HepG2 (cell line): ENCODE measurements around the gene AHSG. TPM values are rescaled to one million over a fixed set of nuclear protein-coding genes. Genes with fewer than 3 reads are reported as not detected.

Source experiments
- ATAC-seq: fragments of 200-7000 bp; cut with Tn5 transposase; 3 replicates; pipeline ENCODE4 v1.9.1; 2020; ENCODE audit warnings: mild to moderate bottlenecking, moderate library complexity
- BruUV-seq: library from RNA; stranded (reverse); fragments of 400-500 nt; replicated peaks from 2 replicates; lab custom pipeline; 2021; lab: Mats Ljungman, UMichigan
- CTCF ChIA-PET: fragments of 300-600 bp; formaldehyde crosslinking; extraction: SDS; loops from one replicate; lab custom pipeline; 2021; ENCODE audit warnings: low total read pairs, inconsistent platforms, low intra/inter-chr PET ratio; lab: Yijun Ruan, JAX
- POLR2A ChIA-PET: fragments of 350-600 bp; sonication (Branson Sonifier 250); formaldehyde crosslinking; loops from one replicate; lab custom pipeline; 2020; ENCODE audit warnings: antibody characterized with exemption, inconsistent platforms; lab: Yijun Ruan, JAX
- DNase-seq: peaks from one replicate; pipeline ENCODE4 v3.0.0-alpha.2; 2015; ENCODE audit warnings: low spot score
- FAIRE-seq: peaks from 3 replicates; lab custom pipeline; 2011; peaks lifted over from hg19 to GRCh38; lab: Jason Lieb, UNC
- H2AFZ ChIP-seq: one replicate; pipeline ENCODE4 v1.6.1; 2011; ENCODE audit warnings: low read length, inconsistent platforms
- H3K27ac ChIP-seq: fragments of 300-600 bp; 3 replicates; pipeline ENCODE4 v1.8.0; 2011; ENCODE audit warnings: mixed run types, mild to moderate bottlenecking, mixed read lengths, low read length, inconsistent platforms; ENCODE audit not compliant: insufficient read depth; ENCODE audit errors: extremely low read length
- H3K27me3 ChIP-seq, 2 experiments: fragments of 200-600 bp in 1 of 2; 2 replicates in 1 of 2; 3 replicates in 1 of 2; pipeline versions ENCODE4 v1.6.0 to v1.8.0; 2011; ENCODE audit warnings: low read length in 2 of 2, mild to moderate bottlenecking in 2 of 2, moderate library complexity in 2 of 2, inconsistent platforms in 1 of 2; ENCODE audit not compliant: insufficient read depth in 2 of 2, control insufficient read depth in 1 of 2
- H3K36me3 ChIP-seq, 2 experiments: fragments of 200-600 bp in 1 of 2; replicated peaks in 1 of 2; 2 replicates in 1 of 2; 3 replicates in 1 of 2; pipeline versions ENCODE4 v1.5.1 to v1.8.0; 2011; ENCODE audit warnings: low read length in 2 of 2, inconsistent platforms in 1 of 2; ENCODE audit not compliant: insufficient read depth in 2 of 2, control insufficient read depth in 1 of 2
- H3K4me1 ChIP-seq: 2 replicates; pipeline ENCODE4 v1.5.1; 2012; ENCODE audit warnings: low read length, inconsistent platforms; ENCODE audit not compliant: insufficient read depth
- H3K4me2 ChIP-seq: 2 replicates; pipeline ENCODE4 v1.6.0; 2011; ENCODE audit warnings: low read depth, low read length, inconsistent platforms
- H3K4me3 ChIP-seq, 3 experiments: fragments of 200-600 bp in 1 of 3; sonication (generic), shearing (Covaris generic) in 1 of 3; replicated peaks in 1 of 3; 2 replicates each; pipeline ENCODE4 v1.5.1; 2011 to 2016; ENCODE audit warnings: low read length in 3 of 3, inconsistent platforms in 2 of 3, low read depth in 2 of 3, mild to moderate bottlenecking in 2 of 3, control low read depth in 1 of 3, mixed read lengths in 1 of 3; ENCODE audit not compliant: insufficient read depth in 1 of 3
- H3K79me2 ChIP-seq: one replicate; pipeline ENCODE4 v1.6.1; 2011; ENCODE audit warnings: low read length, inconsistent platforms; ENCODE audit not compliant: insufficient read depth
- H3K9ac ChIP-seq: 2 replicates; pipeline ENCODE4 v1.6.0; 2011; ENCODE audit warnings: mild to moderate bottlenecking, low read depth, low read length, inconsistent platforms; ENCODE audit not compliant: insufficient read depth
- H3K9me3 ChIP-seq: 2 replicates; pipeline ENCODE4 v1.5.1; 2012; ENCODE audit warnings: mild to moderate bottlenecking, low read length
- H4K20me1 ChIP-seq: 2 replicates; pipeline ENCODE4 v1.6.0; 2011; ENCODE audit warnings: inconsistent platforms, mild to moderate bottlenecking, low read length, moderate library complexity; ENCODE audit not compliant: insufficient read depth
- CAMTA2 ChIP-seq: sonication (generic); formaldehyde crosslinking; IDR thresholded peaks from 2 replicates; pipeline ENCODE4 v1.4.0; 2020; ENCODE audit warnings: mild to moderate bottlenecking, missing genetic modification reagents, borderline replicate concordance
- DR1 ChIP-seq: sonication (generic); formaldehyde crosslinking; IDR thresholded peaks from 2 replicates; pipeline ENCODE4 v1.8.0; 2021; ENCODE audit warnings: mild to moderate bottlenecking, missing genetic modification reagents, inconsistent platforms
- HMG20A ChIP-seq: IDR thresholded peaks from 2 replicates; pipeline ENCODE4 v1.6.1; 2016; ENCODE audit warnings: borderline replicate concordance
- KDM2A ChIP-seq: sonication (generic); formaldehyde crosslinking; IDR thresholded peaks from 2 replicates; pipeline ENCODE4 v1.4.0; 2020; ENCODE audit warnings: low read depth, missing genetic modification reagents, borderline replicate concordance
- NFE2L2 ChIP-seq: fragments of 150-350 bp; IDR thresholded peaks from 2 replicates; pipeline ENCODE4 v1.6.1; 2014; ENCODE audit warnings: low read length
- PITX1 ChIP-seq: sonication (generic); formaldehyde crosslinking; IDR thresholded peaks from 2 replicates; pipeline ENCODE4 v1.5.1; 2020; ENCODE audit warnings: mild to moderate bottlenecking, missing genetic modification reagents
- TP53 ChIP-seq: sonication (generic); formaldehyde crosslinking; conservative IDR thresholded peaks from 2 replicates; pipeline ENCODE4 v1.4.0; 2020; ENCODE audit warnings: missing genetic modification reagents
- ZBTB49 ChIP-seq: sonication (generic); formaldehyde crosslinking; IDR thresholded peaks from 2 replicates; pipeline ENCODE4 v1.4.0; 2020; ENCODE audit warnings: missing genetic modification reagents, borderline replicate concordance
- ZEB1 ChIP-seq: IDR thresholded peaks from 2 replicates; pipeline ENCODE4 v1.6.1; 2012; ENCODE audit warnings: mild to moderate bottlenecking, low read depth, inconsistent platforms; ENCODE audit not compliant: insufficient replicate concordance
- ZKSCAN8 ChIP-seq: IDR thresholded peaks from 2 replicates; pipeline ENCODE4 v1.6.1; 2016; ENCODE audit warnings: borderline replicate concordance, missing genetic modification reagents, missing compliant biosample characterization
- ZNF292 ChIP-seq: sonication (generic); formaldehyde crosslinking; IDR thresholded peaks from 2 replicates; pipeline ENCODE4 v1.8.1; 2022; ENCODE audit warnings: mild to moderate bottlenecking, low read depth, missing genetic modification reagents, borderline replicate concordance
- ZNF333 ChIP-seq: sonication (generic); formaldehyde crosslinking; IDR thresholded peaks from 2 replicates; pipeline ENCODE4 v1.4.0; 2020; ENCODE audit warnings: mild to moderate bottlenecking, missing genetic modification reagents, borderline replicate concordance
- ZNF577 ChIP-seq: sonication (generic); formaldehyde crosslinking; IDR thresholded peaks from 2 replicates; pipeline ENCODE4 v1.4.0; 2020; ENCODE audit warnings: mild to moderate bottlenecking, low read depth, missing genetic modification reagents, borderline replicate concordance
- ZSCAN21 ChIP-seq: sonication (generic); formaldehyde crosslinking; IDR thresholded peaks from 2 replicates; pipeline ENCODE4 v1.8.0; 2022; ENCODE audit warnings: mild to moderate bottlenecking, missing genetic modification reagents, moderate library complexity, borderline replicate concordance
- WGBS: methylation state at CpG from one replicate; pipeline ENCODE4 v1.1.6; 2017; ENCODE audit warnings: low lambda C conversion rate; 5-methylcytosine and 5-hydroxymethylcytosine counted together
- in situ Hi-C: cut with HindIII; loops from 2 replicates; pipeline ENCODE4 v1.10.0; 2017; ENCODE audit warnings: low pct_unique_long_range_greater_than_20kb; ENCODE audit not compliant: extremely low pct_ligation_motif_present
- intact Hi-C: fragments of 100-400 bp; cut with micrococcal nuclease; formaldehyde crosslinking; loops from one replicate; pipeline ENCODE4 v1.10.0; 2022; ENCODE audit not compliant: unreplicated experiment
- polyA plus RNA-seq, 8 experiments: library from polyadenylated mRNA; depleted of rRNA in 3 of 8; stranded (reverse) in 7 of 8; unstranded in 1 of 8; fragments of >200 nt; fragmentation: Illumina TruSeq in 4 of 8; extraction: Trizol in 4 of 8; gene quantifications; 2 replicates each; pipeline versions ENCODE4 v1.2.1 to v1.2.3, GENCODE V29; 2011 to 2016; ENCODE audit warnings: low read depth in 4 of 8, missing spikeins in 1 of 8, mixed read lengths in 1 of 8; ENCODE audit not compliant: insufficient read depth in 1 of 8
- total RNA-seq, 5 experiments: library from RNA; depleted of rRNA; stranded (reverse); fragments of >200 nt; fragmentation: Illumina TruSeq; extraction: Trizol; gene quantifications; 2 replicates each; pipeline ENCODE4 v1.2.3, GENCODE V29; 2016; ENCODE audit warnings: low read depth in 1 of 5
- TF ChIP-seq, protein P1 (sequence below): IDR thresholded peaks from 2 replicates; pipeline ENCODE4 v1.6.1; 2012; ENCODE audit warnings: inconsistent platforms

The AHSG gene
- total and polyA plus RNA-seq, 2 of the 13 experiments (the other 11 are each of a cell fraction or from before 2014, with no cell fraction given), result 2,043 to 19,152 TPM

DNA sequence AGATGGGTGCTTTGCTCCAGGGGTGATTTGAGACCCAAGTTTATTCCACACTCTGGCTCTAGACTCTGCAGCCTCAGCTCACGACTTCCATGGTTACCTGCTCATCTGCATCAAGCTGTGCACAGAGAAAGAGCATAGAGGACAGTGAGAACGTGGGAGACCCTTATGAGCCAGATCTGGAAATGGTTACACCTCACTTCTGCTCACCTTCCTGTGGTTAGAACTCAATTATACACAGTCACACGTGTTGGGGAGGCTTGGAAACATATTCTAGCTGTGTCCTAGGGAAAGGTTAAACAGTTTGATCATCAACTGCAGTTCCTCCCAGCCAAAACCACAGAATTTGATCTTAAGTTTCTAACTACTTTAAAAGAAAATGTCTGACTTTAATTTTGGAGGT lies 29.2 kb downstream of the AHSG start:
- intact Hi-C loops, result no loop called here
- Histone ChIP-seq H3K4me1 (peaks cover 20% of the 10 kb centered on the region), H3K9me3 (no peaks in the 10 kb centered on the region), H3K79me2 (no peaks in the 10 kb centered on the region), H3K9ac (no peak overlapping the region), H3K36me3 (no peaks in the 10 kb centered on the region), H4K20me1 (no peaks in the 10 kb centered on the region), H3K27ac (no peak overlapping the region)
- DNase-seq (no peak), FAIRE-seq (no peak)
- in situ Hi-C loops, result no loop called here
- no peak for TF ChIP-seq ZSCAN21 (CRISPR knock-in tag)
- TF ChIP-seq KDM2A (CRISPR knock-in tag), result no peak
- no peak for TF ChIP-seq NFE2L2
- TF ChIP-seq ZNF333 (CRISPR knock-in tag), result no peak
- no peak for TF ChIP-seq ZKSCAN8 (CRISPR knock-in tag)
- no peak for TF ChIP-seq ZBTB49 (CRISPR knock-in tag)
- TF ChIP-seq ZEB1, result no peak
- TF ChIP-seq PITX1, result no peak
- TF ChIP-seq CAMTA2 (CRISPR knock-in tag), result no peak
- TF ChIP-seq TP53 (CRISPR knock-in tag), result no peak
- no peak for TF ChIP-seq HMG20A (CRISPR knock-in tag)
- TF ChIP-seq, protein P1, sequence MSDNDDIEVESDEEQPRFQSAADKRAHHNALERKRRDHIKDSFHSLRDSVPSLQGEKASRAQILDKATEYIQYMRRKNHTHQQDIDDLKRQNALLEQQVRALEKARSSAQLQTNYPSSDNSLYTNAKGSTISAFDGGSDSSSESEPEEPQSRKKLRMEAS, result no peak
- TF ChIP-seq DR1 (CRISPR knock-in tag), result no peak
- no peak for TF ChIP-seq ZNF292
- no peak for TF ChIP-seq ZNF577 (CRISPR knock-in tag)
- TF ChIP-seq, all 625 proteins: peak for 0
- no peak for ATAC-seq
- ChIA-PET CTCF (no interaction called here), POLR2A (no interaction called here)
- Histone ChIP-seq H2AFZ (no peak overlapping the region), H3K4me3 (no peak overlapping the region), H3K4me2 (no peak overlapping the region), H3K27me3 (no peaks in the 10 kb centered on the region)
- WGBS, result 69% methylated on average over 3 of the region's 3 CpGs
- BruUV-seq, result no TSS peak
